ENCODE results near the gene VGLL4. TPM values are rescaled to one million over a fixed set of nuclear protein-coding genes. Genes with fewer than 3 reads are reported as not detected.
A peak's percentile ranks its signal among the peaks of the same experiment; 100 is the strongest.

The VGLL4 gene
- total RNA-seq, 1 experiment from 2014 or later: 26.9 TPM

DNA sequence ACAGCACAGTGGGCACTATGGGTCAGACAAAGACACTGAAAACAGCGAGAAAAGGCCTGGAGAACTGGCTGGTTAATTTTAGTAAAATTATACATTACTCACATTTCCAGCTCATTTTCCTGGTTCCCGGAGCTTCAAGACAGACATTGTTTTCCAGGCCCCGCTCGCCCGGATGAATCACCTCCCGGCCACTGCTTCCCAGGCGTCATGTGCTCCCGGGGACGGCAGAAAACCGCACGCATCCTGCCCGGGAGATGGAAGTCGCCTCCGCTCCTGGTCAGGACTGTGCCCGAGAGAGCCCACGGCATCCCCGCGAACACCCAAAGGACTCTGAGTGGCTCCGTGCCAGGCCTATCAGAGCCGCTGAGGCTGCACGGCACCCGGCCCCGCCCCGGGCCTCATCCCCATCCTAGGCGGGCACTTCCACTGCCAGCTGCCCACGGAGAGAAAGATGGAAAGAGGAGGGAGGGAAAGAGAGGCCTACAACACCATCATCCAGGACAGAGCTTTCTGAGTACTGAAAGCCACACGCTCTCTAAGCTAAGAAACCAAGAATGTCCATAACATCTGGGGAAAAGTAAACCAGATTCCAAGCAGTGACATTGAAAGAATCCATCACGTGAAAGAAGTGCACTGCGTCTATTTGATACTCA, 75.1 kb downstream of the VGLL4 start:
- no peaks in the 10 kb centered on the region for H4K20me1 ChIP-seq (ENCODE audit: insufficient read depth)
- ChIA-PET RAD21 (ENCODE audit: low non-redundant PET in 1 of 2, low total read pairs in 2 of 2, uncharacterized antibody in 2 of 2, unreplicated experiment in 2 of 2) (interaction anchor here (0.6 to 1.1 kb wide), 2 partner anchors 23 to 151 kb away, joined by 3 read pairs; no protein-coding TSS in a partner anchor), POLR2A (no interaction called here), CTCF (no interaction called here)
- H3K36me3 ChIP-seq (ENCODE audit: control insufficient read depth in 1 of 2, insufficient read depth in 2 of 2, low read length in 2 of 2): no peaks in the 10 kb centered on the region
- ATAC-seq (peak; percentile 77), DNase-seq (ENCODE audit: low read depth, low spot score) (peak; percentile 59)
- H3K9me2 ChIP-seq (ENCODE audit: insufficient read depth): no peaks in the 10 kb centered on the region
- peak overlapping the region; percentile 65 for H3K27ac ChIP-seq (ENCODE audit: low read depth, low read length)
- no peak overlapping the region for H2AFZ ChIP-seq (ENCODE audit: low read depth, low read length, poor library complexity, severe bottlenecking)
- H3K27me3 ChIP-seq (ENCODE audit: insufficient read depth, low read length): no peaks in the 10 kb centered on the region
- BruUV-seq (replicated peaks): no TSS peak
- no peaks in the 10 kb centered on the region; the same call in 1 of the 2 replicates for H3K79me2 ChIP-seq (ENCODE audit: insufficient read depth, low read length)
- H3K4me3 ChIP-seq (replicated peaks in 1 of 2; ENCODE audit: low read depth in 1 of 2, low read length in 2 of 2): peak overlapping the region; percentile 15 to 52
- peaks cover 30 to 47% of the 10 kb centered on the region in 2 experiments for H3K4me1 ChIP-seq (ENCODE audit: control insufficient read depth in 1 of 2, insufficient read depth in 2 of 2, low read length in 2 of 2)
- H3K9me3 ChIP-seq (ENCODE audit: control insufficient read depth in 1 of 2, insufficient read depth in 1 of 2, low read depth in 1 of 2, low read length in 2 of 2): no peaks in the 10 kb centered on the region
- intact Hi-C loops (cut with micrococcal nuclease): no loop called here
- peak overlapping the region; percentile 63 for H3K9ac ChIP-seq (ENCODE audit: low read length)
- H3K4me2 ChIP-seq (ENCODE audit: low read length): peak overlapping the region; percentile 88
- TF ChIP-seq CEBPB (IDR thresholded peaks at IDR 0.05; ENCODE audit: low read depth) (peak; percentile 25; the same call in 1 of the 2 replicates), SP1 (IDR thresholded peaks at IDR 0.05; ENCODE audit: low read depth) (no peak; the same call in none of the 2 replicates), JUND (IDR thresholded peaks at IDR 0.05) (no peak; the same call in 1 of the 2 replicates), POLR2A (IDR thresholded peaks at IDR 0.05; ENCODE audit: borderline replicate concordance, extremely low read depth, insufficient read depth, insufficient read length) (no peak), CTCF (IDR thresholded peaks at IDR 0.05 in 2 of 3, conservative IDR thresholded peaks at IDR 0.05 in 1 of 3; ENCODE audit: borderline replicate concordance in 1 of 3, insufficient read depth in 1 of 3, low read depth in 2 of 3, low read length in 2 of 3) (no peak), EGR1 (IDR thresholded peaks at IDR 0.05; ENCODE audit: low read depth) (peak; percentile 12; the same call in 1 of the 2 replicates), YY1 (IDR thresholded peaks at IDR 0.05; ENCODE audit: extremely low read depth, insufficient replicate concordance, low read depth, low read length) (no peak), EZH2phosphoT487 (IDR thresholded peaks at IDR 0.05; ENCODE audit: borderline replicate concordance) (no peak), SIN3A (IDR thresholded peaks at IDR 0.05; ENCODE audit: low read depth) (peak; percentile 73), ZFX (IDR thresholded peaks at IDR 0.05) (no peak), POLR2AphosphoS5 (IDR thresholded peaks at IDR 0.05; ENCODE audit: low read depth, low read length) (no peak), ELF1 (IDR thresholded peaks at IDR 0.05; ENCODE audit: borderline replicate concordance, low read depth) (no peak), RAD21 (IDR thresholded peaks at IDR 0.05; ENCODE audit: low read depth) (peak; percentile 5), FOSL1 (IDR thresholded peaks at IDR 0.05; ENCODE audit: low read depth) (peak; percentile 63), SRF (IDR thresholded peaks at IDR 0.05; ENCODE audit: low read depth) (no peak), CBX3 (IDR thresholded peaks at IDR 0.05; ENCODE audit: low read depth) (peak; percentile 28; the same call in 1 of the 2 replicates), ATF3 (IDR thresholded peaks at IDR 0.05) (no peak), EZH2 (IDR thresholded peaks at IDR 0.05) (no peak)
- TF ChIP-seq, protein P1, sequence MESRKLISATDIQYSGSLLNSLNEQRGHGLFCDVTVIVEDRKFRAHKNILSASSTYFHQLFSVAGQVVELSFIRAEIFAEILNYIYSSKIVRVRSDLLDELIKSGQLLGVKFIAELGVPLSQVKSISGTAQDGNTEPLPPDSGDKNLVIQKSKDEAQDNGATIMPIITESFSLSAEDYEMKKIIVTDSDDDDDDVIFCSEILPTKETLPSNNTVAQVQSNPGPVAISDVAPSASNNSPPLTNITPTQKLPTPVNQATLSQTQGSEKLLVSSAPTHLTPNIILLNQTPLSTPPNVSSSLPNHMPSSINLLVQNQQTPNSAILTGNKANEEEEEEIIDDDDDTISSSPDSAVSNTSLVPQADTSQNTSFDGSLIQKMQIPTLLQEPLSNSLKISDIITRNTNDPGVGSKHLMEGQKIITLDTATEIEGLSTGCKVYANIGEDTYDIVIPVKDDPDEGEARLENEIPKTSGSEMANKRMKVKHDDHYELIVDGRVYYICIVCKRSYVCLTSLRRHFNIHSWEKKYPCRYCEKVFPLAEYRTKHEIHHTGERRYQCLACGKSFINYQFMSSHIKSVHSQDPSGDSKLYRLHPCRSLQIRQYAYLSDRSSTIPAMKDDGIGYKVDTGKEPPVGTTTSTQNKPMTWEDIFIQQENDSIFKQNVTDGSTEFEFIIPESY (IDR thresholded peaks at IDR 0.05; ENCODE audit: extremely low read depth, insufficient replicate concordance, low read length): no peak
- TF ChIP-seq, protein P2, sequence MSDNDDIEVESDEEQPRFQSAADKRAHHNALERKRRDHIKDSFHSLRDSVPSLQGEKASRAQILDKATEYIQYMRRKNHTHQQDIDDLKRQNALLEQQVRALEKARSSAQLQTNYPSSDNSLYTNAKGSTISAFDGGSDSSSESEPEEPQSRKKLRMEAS (IDR thresholded peaks at IDR 0.05): peak; percentile 75
- TF ChIP-seq, protein P3, sequence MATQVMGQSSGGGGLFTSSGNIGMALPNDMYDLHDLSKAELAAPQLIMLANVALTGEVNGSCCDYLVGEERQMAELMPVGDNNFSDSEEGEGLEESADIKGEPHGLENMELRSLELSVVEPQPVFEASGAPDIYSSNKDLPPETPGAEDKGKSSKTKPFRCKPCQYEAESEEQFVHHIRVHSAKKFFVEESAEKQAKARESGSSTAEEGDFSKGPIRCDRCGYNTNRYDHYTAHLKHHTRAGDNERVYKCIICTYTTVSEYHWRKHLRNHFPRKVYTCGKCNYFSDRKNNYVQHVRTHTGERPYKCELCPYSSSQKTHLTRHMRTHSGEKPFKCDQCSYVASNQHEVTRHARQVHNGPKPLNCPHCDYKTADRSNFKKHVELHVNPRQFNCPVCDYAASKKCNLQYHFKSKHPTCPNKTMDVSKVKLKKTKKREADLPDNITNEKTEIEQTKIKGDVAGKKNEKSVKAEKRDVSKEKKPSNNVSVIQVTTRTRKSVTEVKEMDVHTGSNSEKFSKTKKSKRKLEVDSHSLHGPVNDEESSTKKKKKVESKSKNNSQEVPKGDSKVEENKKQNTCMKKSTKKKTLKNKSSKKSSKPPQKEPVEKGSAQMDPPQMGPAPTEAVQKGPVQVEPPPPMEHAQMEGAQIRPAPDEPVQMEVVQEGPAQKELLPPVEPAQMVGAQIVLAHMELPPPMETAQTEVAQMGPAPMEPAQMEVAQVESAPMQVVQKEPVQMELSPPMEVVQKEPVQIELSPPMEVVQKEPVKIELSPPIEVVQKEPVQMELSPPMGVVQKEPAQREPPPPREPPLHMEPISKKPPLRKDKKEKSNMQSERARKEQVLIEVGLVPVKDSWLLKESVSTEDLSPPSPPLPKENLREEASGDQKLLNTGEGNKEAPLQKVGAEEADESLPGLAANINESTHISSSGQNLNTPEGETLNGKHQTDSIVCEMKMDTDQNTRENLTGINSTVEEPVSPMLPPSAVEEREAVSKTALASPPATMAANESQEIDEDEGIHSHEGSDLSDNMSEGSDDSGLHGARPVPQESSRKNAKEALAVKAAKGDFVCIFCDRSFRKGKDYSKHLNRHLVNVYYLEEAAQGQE (IDR thresholded peaks at IDR 0.05; ENCODE audit: low read depth): no peak
